Dermis blood vessel endothelial cell (primary cell): ENCODE measurements around the gene GOLGA6C. TPM values are rescaled to one million over a fixed set of nuclear protein-coding genes. Genes with fewer than 3 reads are reported as not detected.
"Not testable (repeated sequence)": the region's sequence is repeated elsewhere in the genome, so short reads cannot be mapped to it uniquely, and the experiment has no call there.

Source experiments
- DNase-seq: peaks from one replicate; pipeline ENCODE4 v3.0.0; 2010
- total RNA-seq: library from RNA; depleted of rRNA; stranded (reverse); fragments of >200 nt; gene quantifications from 2 replicates; pipeline ENCODE4 v1.2.3, GENCODE V29; 2014

Gene GOLGA6C
- not detected in 2 replicates for total RNA-seq

DNA sequence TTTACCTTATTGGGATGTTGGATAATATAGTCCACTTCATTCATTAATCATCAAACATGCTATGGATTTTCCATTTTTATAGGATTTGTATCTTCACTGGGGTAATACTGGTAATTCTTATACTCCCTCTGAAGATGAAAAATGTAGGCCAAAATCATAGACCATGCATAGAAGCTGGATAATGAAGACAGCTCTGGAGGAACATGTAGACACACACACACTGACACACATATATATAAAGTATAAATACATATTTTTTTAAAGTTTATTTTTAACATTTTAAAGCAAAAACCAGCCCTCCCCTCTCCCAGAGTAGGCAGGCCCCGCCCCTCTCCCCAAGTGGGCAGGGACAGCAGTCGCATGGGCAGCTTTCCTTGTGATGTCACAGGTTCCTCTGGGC lies at the start of gene GOLGA6C:
Gene GOLGA6C, plus strand, starts transcription at position 301 of the 400 bp plus-strand sequence. CDS start 265 bp downstream, outside the sequence.
- not testable (repeated sequence) for DNase-seq

DNA sequence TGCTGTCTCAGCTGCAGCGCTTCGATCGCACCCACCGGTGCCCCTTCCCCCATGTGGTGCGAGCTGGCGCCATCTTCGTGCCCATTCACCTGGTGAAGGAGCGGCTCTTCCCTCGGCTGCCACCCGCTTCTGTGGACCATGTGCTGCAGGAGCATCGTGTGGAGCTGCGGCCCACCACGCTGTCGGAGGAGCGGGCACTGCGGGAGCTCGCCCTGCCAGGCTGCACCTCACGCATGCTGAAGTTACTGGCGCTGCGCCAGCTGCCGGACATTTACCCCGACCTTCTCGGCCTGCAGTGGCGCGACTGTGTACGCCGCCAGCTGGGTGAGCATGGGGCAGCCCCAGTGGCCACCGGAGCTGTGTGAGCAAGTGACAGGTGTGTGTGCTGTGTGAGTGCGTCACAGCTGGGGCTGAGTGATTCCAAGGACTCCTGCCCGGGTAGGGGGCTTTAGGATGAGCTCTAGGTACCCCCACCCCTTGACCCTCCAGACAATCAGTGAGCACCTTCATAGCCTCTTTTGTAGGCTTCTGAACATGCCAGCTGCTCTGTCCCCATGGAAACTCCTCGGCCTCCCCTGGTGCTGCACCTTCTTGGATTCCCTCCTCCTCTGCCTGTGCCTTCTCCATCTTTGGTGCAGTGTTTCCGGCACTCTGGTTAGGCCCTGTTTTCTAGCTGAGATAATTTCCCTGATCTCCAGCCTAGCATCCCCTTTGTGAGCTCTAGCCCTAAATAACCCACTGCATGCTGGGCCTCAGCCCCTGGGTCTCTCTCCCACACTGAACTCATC lies 49.4 kb upstream of the GOLGA6C start:
- DNase-seq = no peak

GRCh38 chr15:75209289-75209676 lies 48.9 kb upstream of the GOLGA6C start:
- DNase-seq = no peak

GRCh38 chr15:75210811-75211230 lies 47.3 kb upstream of the GOLGA6C start:
- DNase-seq = no peak

DNA sequence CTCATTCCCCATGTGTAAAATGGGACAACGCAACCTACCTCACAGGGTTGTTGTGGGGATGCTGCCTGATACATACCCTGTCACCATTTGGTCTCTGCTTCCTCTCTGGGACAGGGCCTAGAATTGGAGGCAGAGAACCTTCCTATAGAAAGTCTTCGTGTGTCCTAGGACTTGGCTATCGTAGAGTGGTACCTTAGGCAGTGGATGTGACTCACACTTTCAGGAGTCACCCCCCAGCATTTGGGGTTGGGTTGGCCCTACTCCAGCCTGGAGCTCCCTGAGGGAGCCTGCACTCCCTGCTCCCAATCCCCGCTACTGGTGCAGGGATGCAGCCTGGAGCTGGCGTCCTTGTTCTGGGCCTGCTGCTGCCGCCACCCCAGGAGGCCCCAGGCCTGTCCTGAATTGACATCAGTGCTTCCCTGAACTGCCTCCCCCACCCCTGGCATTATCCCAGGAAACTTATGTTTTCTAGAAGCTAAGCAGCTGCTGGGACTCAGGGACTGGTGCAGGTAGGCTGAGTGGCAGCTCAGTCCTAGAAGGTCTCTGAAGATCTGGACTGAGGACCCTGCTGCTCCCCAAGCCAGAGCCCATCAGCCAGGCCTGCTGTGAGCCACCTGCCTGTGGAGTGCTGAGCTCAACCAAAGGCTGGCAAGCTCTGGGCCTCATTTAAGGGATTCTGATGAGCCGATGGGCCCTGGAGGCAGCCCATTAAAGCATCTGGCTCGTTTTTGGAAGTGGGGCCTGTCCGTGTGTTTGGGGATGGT lies 46.5 kb upstream of the GOLGA6C start:
- DNase-seq = no peak

- DNase-seq = no peak
Observed at GRCh38 chr15:75212200-75212858, 45.8 kb upstream of the GOLGA6C start.

GRCh38 chr15:75213212-75213767 lies 44.8 kb upstream of the GOLGA6C start:
- DNase-seq = no peak

DNA sequence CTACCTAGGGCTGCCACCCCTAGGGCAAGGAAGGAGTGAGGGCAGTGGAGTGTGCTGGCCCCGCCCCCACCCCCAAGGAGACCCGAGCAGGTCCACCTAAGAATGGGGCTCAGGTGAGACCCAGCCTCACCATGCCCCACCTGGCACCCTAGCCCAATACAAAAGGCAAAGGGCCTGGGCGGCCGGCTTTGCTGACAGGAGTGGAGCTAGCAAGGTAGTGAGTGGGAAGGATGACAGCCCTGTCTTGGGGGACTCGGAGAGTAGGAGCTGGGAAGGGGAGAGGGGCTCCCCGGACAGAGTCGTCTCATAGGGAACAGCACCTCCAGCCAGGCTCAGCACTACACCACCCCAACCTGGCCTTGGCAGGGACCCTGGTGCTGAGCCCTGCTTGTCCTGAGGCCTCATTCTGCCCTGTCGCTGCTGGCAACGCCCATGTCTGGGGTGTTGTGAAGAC lies 44.3 kb upstream of the GOLGA6C start:
- no peak for DNase-seq

- DNase-seq = no peak
Observed at GRCh38 chr15:75214293-75215096, 43.6 kb upstream of the GOLGA6C start.

DNA sequence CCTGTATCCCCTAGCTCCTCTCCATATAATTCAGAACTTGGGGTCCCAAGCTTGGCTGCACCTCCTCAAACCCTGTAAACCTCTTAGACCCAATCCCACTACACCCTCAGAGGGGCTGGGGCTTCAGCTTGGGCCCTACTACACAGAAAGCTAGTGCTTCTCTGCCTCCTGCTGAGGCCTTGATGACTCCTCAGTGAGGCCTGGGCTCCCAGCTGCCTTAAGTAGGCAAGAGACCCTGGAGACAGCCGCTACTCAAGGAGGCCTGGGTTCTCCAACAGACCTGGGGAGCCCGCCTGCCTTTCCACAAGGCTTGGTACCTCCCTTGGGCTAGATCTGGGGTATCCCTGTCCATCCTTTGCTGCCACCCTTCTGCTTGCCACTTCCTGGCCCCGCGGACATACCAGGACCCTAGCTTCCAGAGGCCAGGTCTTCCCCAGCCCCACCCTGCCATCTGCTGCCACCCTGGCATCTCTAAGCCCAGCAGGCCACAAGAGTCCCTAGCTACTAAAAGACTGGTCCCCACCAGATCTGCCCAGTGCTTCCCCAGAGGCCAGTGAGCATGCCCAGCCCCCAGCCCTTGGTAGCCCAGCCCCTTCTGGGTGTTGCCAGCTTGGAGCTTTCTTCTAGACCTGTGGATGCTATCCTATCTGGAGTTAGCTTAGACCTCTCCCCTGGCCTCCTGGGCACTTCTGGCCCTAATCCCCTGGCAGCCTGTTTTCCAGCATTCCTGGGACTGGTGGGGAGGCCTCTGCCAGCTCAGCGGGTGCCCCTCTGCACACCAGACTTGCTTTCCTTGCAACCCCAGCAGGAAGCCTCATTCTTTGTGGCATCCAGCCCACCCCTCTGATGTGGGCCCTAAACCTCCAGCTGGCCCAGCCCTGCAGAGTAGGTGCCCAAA lies 42.8 kb upstream of the GOLGA6C start:
- no peak for DNase-seq

DNA sequence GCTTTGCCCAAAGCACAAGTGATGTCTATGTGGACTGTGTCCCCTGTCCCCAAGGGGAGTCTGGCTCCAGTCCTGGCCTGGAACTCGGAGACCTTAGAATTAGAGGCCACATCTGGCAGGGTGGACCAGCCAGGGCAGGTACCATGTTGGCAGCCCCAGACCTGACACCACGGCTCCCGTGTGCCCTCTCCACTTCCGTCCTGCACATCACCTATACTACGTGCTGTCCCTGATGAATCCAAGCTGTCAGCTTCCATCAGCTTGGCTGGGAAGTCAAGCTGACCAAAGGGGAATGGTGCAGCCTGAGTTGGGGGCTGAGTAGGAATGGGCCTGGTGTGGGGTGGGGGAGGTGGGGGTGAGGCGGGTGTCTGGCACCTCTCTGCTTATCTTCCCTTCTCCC lies 41.1 kb upstream of the GOLGA6C start:
- DNase-seq = no peak

DNA sequence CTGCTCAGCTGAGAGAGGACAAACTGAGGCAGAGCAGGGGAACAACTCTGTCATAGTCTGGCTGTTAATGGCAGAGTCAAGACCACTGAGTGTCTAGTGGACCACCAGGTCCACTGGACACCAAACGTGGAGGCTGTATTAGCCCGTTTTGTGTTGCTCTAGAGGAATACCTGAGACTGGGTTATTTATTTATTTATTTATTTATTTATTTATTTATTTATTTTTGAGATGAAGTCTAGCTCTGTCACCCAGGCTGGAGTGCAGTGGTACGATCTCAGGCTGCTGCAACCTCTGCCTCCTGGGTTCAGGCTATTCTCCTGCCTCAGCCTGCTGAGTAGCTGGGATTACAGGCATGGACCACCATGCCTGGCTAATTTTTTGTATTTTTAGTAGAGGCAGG lies 40.6 kb upstream of the GOLGA6C start:
- DNase-seq = not testable (repeated sequence)

GRCh38 chr15:75219507-75219929 lies 38.6 kb upstream of the GOLGA6C start:
- not testable (repeated sequence) for DNase-seq

DNA sequence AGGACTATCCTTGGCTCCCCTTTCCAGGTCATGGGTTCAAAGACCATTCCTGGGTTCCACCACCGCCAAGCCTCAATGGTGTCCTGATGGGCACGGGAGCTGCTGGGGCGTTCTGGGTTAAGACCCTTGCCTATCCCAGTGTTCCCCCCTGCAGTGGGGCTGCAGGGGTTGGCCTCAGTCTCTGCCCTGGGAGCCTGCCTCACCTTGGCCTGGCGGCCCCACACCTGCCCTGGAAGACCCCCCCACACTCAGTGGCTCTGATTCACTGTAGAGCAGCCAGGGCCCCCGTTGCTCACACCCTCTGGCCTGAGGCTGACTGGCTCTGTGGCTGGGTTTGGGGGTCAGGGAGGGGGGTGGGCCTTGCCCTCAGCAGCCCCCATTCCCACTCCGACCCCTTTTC lies 34.4 kb upstream of the GOLGA6C start:
- DNase-seq = no peak

DNA sequence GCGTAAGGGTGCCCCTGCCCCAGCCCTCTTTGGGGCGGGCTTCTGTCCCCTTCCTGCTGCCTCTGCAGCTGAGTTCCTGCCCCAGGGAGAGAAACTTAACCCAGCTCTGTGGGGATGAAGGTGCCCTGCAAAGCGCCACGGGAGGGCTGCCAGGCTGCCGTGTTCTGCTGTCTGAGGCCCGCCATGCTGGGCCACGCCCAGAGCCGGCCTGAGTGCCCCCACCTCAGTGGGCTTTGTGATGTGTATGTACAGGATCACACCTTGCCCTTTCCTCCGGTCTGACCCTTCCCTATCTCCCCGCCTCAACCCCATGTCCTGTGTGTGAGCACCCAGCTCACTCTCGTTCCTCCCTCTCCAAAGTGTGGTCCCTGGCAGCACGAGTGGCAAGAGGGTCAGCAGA lies 33.9 kb upstream of the GOLGA6C start:
- no peak for DNase-seq

- DNase-seq = not testable (repeated sequence)
Observed at GRCh38 chr15:75225102-75225836, 32.9 kb upstream of the GOLGA6C start.

- no peak for DNase-seq
Observed at GRCh38 chr15:75225951-75226732, 32.0 kb upstream of the GOLGA6C start.

DNA sequence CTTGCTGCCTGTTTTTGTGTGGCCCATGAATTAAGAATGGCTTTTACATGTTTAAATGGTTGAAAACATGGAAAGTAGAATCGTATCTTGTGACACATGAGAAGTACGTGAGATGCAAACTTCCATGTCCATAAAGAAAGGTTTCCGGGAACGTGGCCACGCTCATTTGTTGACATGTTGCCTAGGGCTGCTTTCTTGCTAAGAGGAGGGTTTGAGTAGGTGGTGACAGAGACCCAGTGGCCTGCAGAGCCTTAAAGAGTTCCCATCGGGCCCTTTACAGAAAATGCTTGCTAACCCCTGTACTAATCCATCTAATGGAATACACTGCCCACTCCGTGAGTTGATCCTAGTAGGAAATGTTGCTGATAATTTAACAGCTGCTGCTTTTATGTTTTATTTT lies 31.0 kb upstream of the GOLGA6C start:
- not testable (repeated sequence) for DNase-seq

DNA sequence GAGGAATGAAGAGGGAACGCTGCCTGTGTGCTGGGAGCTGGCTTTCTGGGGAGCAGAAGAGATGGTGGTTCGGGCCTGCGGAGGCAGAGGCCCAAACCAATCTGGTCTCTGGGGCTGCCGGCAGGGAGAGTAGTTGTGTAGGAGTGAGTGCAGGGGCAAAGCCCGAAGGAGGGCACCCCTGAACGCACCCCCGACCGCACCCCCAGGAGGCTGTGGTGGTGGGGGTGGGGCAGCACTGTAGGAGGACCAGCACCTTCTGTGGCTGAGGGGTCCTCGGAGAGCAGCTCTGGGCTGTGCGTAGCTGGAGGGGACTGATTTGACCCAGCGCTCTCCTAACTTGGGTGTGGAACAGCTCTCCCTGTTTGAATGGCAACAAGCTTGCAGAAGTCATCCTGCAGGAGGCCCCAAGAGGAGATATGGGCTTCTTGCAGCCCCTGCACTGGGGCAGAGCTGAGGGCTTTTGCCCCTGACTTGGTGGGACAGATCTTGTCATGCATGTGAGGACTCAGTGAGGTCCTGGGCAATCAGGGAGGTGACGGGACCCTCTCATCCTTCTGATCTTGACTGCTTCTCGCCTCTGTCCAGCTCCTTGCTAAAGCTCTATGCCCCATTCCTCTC lies 30.4 kb upstream of the GOLGA6C start:
- DNase-seq = no peak
